Mesothelial cell of epicardium (in vitro differentiated cells): ENCODE data around the gene AQP6. TPM values are rescaled to one million over a fixed set of nuclear protein-coding genes. Genes with fewer than 3 reads are reported as not detected.
A peak's percentile ranks its signal among the peaks of the same experiment; 100 is the strongest.

ENCODE experiments used
- DNase-seq, 2 experiments: peaks; one replicate each; pipeline ENCODE4 v3.0.0; 2021; ENCODE audit warnings: low spot score in 2 of 2; ENCODE audit not compliant: unreplicated experiment in 2 of 2
- H3K27ac Mint-ChIP-seq: 2 replicates; pipeline ENCODE4 v1.8.0; 2021; ENCODE audit warnings: mixed read lengths
- H3K27me3 Mint-ChIP-seq: 2 replicates; pipeline ENCODE4 v1.8.0; 2021; ENCODE audit warnings: low read depth, mixed read lengths
- H3K36me3 Mint-ChIP-seq: 2 replicates; pipeline ENCODE4 v1.8.0; 2021; ENCODE audit warnings: mixed read lengths
- H3K4me1 Mint-ChIP-seq: 2 replicates; pipeline ENCODE4 v1.8.0; 2021; ENCODE audit warnings: mixed read lengths
- H3K4me3 Mint-ChIP-seq: 2 replicates; pipeline ENCODE4 v1.8.0; 2021; ENCODE audit warnings: mild to moderate bottlenecking, moderate library complexity, mixed read lengths
- H3K9me3 Mint-ChIP-seq: 2 replicates; pipeline ENCODE4 v1.8.0; 2021; ENCODE audit warnings: mixed read lengths
- total RNA-seq: library from RNA; stranded (reverse); gene quantifications from 3 replicates; pipeline ENCODE4 v1.2.1, GENCODE V29; 2021
- TF ChIP-seq, protein P1 (sequence below): fragments of 200-600 bp; sonication (generic); IDR thresholded peaks from one replicate; pipeline ENCODE4 v1.5.0; 2021; ENCODE audit warnings: antibody characterized with exemption; ENCODE audit not compliant: unreplicated experiment

Gene AQP6
- total RNA-seq, 1 donor from 2014 or later, result 0.16 TPM

DNA sequence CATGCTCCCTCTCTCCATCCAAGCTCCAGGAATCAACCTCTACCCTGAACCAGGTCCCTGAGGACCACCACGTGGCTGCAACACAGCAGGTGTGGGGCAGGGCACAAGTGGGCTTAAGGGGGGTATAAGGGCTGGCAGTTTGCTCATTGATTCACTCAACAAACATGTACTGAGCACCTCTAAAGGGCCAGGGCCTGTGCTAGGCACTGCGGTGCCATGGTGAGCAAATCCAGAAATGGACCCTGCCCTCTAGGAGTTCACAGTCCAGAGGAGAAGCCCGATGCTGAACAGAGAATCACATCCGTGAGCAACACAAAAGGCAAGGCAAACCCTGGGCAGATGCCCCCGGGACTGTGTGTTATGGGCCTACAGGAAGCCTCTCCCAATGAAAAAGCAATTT, 28.7 kb upstream of the AQP6 start:
- no peak overlapping the region for H3K4me3 Mint-ChIP-seq
- no peaks in the 10 kb centered on the region for H3K9me3 Mint-ChIP-seq
- no peak overlapping the region for H3K27ac Mint-ChIP-seq
- TF ChIP-seq, protein P1, sequence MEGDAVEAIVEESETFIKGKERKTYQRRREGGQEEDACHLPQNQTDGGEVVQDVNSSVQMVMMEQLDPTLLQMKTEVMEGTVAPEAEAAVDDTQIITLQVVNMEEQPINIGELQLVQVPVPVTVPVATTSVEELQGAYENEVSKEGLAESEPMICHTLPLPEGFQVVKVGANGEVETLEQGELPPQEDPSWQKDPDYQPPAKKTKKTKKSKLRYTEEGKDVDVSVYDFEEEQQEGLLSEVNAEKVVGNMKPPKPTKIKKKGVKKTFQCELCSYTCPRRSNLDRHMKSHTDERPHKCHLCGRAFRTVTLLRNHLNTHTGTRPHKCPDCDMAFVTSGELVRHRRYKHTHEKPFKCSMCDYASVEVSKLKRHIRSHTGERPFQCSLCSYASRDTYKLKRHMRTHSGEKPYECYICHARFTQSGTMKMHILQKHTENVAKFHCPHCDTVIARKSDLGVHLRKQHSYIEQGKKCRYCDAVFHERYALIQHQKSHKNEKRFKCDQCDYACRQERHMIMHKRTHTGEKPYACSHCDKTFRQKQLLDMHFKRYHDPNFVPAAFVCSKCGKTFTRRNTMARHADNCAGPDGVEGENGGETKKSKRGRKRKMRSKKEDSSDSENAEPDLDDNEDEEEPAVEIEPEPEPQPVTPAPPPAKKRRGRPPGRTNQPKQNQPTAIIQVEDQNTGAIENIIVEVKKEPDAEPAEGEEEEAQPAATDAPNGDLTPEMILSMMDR, result no peak
- DNase-seq, result no peak
- peaks cover 20% of the 10 kb centered on the region for H3K27me3 Mint-ChIP-seq
- no peaks in the 10 kb centered on the region for H3K36me3 Mint-ChIP-seq
- H3K4me1 Mint-ChIP-seq, result peaks cover 14% of the 10 kb centered on the region

DNA sequence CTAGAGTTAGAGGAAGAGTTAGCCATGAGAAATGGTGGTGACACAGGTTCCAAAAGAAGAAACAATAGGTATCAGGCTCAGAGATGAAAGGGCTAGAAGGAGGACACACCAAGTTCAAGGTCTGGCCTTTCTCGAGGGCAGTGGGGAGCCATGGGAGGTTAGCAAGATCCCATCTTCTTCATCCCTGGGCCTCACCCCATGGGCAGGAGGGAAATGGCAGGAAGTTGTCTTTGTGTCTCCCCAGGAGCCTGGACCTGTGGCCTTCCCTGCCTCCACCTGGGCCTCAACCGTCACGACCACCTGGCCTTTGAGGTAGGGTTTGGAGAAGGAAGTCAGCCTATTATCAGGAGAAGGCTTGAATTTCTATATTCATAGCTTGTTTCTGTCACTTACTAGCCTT, 28.0 kb upstream of the AQP6 start:
- peaks cover 14% of the 10 kb centered on the region for H3K4me1 Mint-ChIP-seq
- no peaks in the 10 kb centered on the region for H3K9me3 Mint-ChIP-seq
- TF ChIP-seq, protein P1, result no peak
- H3K27me3 Mint-ChIP-seq, result peaks cover 20% of the 10 kb centered on the region
- H3K27ac Mint-ChIP-seq, result no peak overlapping the region
- H3K4me3 Mint-ChIP-seq, result no peak overlapping the region
- no peak for DNase-seq
- no peaks in the 10 kb centered on the region for H3K36me3 Mint-ChIP-seq

DNA sequence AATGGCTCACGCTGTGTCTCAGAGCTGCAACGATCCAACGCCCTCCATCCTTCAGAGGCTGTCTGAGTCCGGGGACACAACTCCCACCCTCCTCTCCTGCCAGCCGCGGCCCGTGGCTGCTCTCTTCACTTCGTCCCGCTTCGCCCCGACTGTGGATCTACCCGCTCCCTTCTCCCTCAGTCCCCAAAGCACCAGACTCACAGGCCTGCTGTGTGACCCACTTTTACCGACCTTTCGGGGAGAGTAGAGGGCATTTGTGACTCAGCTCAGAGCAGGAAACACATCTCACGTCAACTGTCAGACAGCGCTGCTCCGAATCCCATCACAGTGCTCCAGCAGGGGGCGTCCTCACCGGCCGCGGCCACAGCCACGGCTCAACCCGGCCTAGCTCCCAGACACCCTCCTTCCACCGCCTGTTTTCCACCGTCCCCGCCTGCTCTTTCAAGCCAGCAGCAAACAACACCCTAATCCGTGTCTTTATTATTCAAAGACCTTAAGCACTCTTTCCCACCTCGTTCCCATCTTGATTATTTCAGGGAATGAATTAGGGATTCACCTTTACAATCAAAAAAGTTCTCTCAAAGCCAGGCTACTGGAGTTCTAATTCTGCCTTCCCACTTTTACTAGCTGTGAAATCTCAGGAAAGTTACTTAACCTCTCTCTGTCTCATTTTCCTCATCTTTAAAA, 27.2 kb upstream of the AQP6 start:
- Mint-ChIP-seq H3K36me3 (no peaks in the 10 kb centered on the region), H3K4me3 (peak overlapping the region; percentile 67), H3K27me3 (peaks cover 20% of the 10 kb centered on the region), H3K4me1 (peaks cover 21% of the 10 kb centered on the region), H3K9me3 (no peaks in the 10 kb centered on the region), H3K27ac (no peak overlapping the region)
- TF ChIP-seq, protein P1, result peak; percentile 82
- DNase-seq, result peak; percentile 61 to 86

DNA sequence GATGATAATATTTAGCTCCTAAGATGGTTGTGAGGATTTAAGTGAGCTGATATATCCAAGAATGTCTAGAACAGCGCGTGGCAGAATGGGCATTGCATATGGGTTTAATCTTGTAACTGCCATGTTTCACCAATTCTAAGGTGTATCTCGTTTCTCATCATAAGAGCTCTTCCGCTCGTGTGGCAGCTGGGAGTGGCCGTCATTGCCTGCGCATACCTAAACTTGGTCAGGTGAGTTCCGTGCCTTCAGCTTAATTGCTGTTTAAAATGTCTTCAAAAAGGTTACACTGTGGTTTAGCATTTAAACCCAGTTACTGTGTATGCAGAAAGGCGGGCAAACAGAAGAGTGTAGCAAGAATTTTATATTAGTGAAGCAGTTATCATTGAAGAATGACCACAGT, 26.7 kb upstream of the AQP6 start:
- no peaks in the 10 kb centered on the region for H3K9me3 Mint-ChIP-seq
- no peak overlapping the region for H3K27ac Mint-ChIP-seq
- H3K4me3 Mint-ChIP-seq, result no peak overlapping the region
- peaks cover 20% of the 10 kb centered on the region for H3K27me3 Mint-ChIP-seq
- peaks cover 21% of the 10 kb centered on the region for H3K4me1 Mint-ChIP-seq
- TF ChIP-seq, protein P1, result no peak
- H3K36me3 Mint-ChIP-seq, result no peaks in the 10 kb centered on the region
- DNase-seq, result no peak

DNA sequence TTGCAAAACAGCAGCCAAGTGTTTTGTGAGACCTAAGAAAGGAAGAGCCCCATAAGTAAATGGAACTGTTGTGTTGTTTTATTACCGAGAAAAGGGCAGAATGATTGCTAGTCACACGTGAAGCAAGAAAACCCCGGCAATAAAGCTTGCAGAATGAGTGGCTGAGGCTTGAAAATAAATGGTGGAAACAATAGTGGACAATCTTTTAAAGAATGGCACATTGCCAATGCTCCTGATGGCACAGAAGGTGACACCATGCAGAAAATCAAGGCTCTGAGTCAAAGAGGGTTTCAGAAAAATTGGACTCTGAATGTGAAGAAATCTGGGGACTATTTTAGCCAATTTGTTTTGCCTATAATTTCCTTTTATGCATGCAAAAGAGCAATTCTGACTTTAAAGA, 26.2 kb upstream of the AQP6 start:
- Mint-ChIP-seq H3K27me3 (peaks cover 20% of the 10 kb centered on the region), H3K4me3 (no peak overlapping the region), H3K9me3 (no peaks in the 10 kb centered on the region), H3K36me3 (no peaks in the 10 kb centered on the region), H3K4me1 (peaks cover 21% of the 10 kb centered on the region), H3K27ac (no peak overlapping the region)
- TF ChIP-seq, protein P1, result no peak
- no peak for DNase-seq
